HEK293 (cell line): ENCODE measurements around the gene GLI1.
"Not testable (repeated sequence)": the region's sequence is repeated elsewhere in the genome, so short reads cannot be mapped to it uniquely, and the experiment has no call there.

Source experiments
- CTCF ChIA-PET: fragments of 350-600 bp; formaldehyde crosslinking; extraction: SDS; loops from one replicate; lab custom pipeline; 2021; ENCODE audit warnings: antibody characterized with exemption; lab: Yijun Ruan, JAX
- POLR2A ChIA-PET: fragments of 300-600 bp; formaldehyde crosslinking; extraction: SDS; loops from one replicate; lab custom pipeline; 2020; ENCODE audit warnings: antibody characterized with exemption, inconsistent platforms; lab: Yijun Ruan, JAX
- H3K27ac ChIP-seq: fragments of 200-500 bp; sonication (Bioruptor generic); 2 replicates; pipeline ENCODE4 v1.5.1; 2014; ENCODE audit warnings: low read depth, low read length, control low read depth, inconsistent platforms; ENCODE audit errors: extremely low read depth
- H3K36me3 ChIP-seq, 2 experiments: fragments of 200-500 bp in 1 of 2; sonication (Bioruptor generic) in 1 of 2; 1 replicate in 1 of 2; 2 replicates in 1 of 2; pipeline ENCODE4 v1.5.1; 2014 to 2017; ENCODE audit warnings: inconsistent platforms in 2 of 2, low read length in 2 of 2; ENCODE audit not compliant: control insufficient read depth in 2 of 2, insufficient read depth in 1 of 2
- H3K4me1 ChIP-seq: fragments of 200-500 bp; sonication (Bioruptor generic); 2 replicates; pipeline ENCODE4 v1.5.1; 2014; ENCODE audit warnings: mild to moderate bottlenecking, low read length, inconsistent platforms; ENCODE audit not compliant: control insufficient read depth, insufficient read depth
- H3K4me3 ChIP-seq: 2 replicates; pipeline ENCODE4 v1.5.1; 2011; ENCODE audit warnings: low read depth, mild to moderate bottlenecking, control low read depth, low read length, moderate library complexity
- H3K9me3 ChIP-seq: fragments of 200-500 bp; sonication (Bioruptor generic); 2 replicates; pipeline ENCODE4 v1.5.1; 2014; ENCODE audit warnings: low read depth, low read length, inconsistent platforms; ENCODE audit not compliant: control insufficient read depth, insufficient read depth
- FEZF1 ChIP-seq: fragments of 450-650 bp; formaldehyde crosslinking; IDR thresholded peaks from 2 replicates; pipeline ENCODE4 v1.5.1; 2016; ENCODE audit warnings: missing biosample characterization, missing genetic modification characterization
- KLF1 ChIP-seq: fragments of 450-650 bp; formaldehyde crosslinking; IDR thresholded peaks from 2 replicates; pipeline ENCODE4 v1.5.1; 2016; ENCODE audit warnings: missing biosample characterization, missing genetic modification characterization
- KLF8 ChIP-seq: fragments of 450-650 bp; formaldehyde crosslinking; IDR thresholded peaks from 2 replicates; pipeline ENCODE4 v1.5.1; 2016; ENCODE audit warnings: missing biosample characterization, missing genetic modification characterization
- PRDM1 ChIP-seq: fragments of 450-650 bp; formaldehyde crosslinking; IDR thresholded peaks from 2 replicates; pipeline ENCODE4; 2016; ENCODE audit warnings: missing biosample characterization, missing genetic modification characterization
- ZNF121 ChIP-seq: fragments of 450-650 bp; formaldehyde crosslinking; IDR thresholded peaks from 2 replicates; pipeline ENCODE4 v1.5.1; 2016; ENCODE audit warnings: missing biosample characterization, missing genetic modification characterization
- ZNF132 ChIP-seq: fragments of 450-650 bp; formaldehyde crosslinking; IDR thresholded peaks from 2 replicates; pipeline ENCODE4 v1.5.1; 2017; ENCODE audit warnings: missing biosample characterization, missing genetic modification characterization, borderline replicate concordance
- ZNF184 ChIP-seq: fragments of 450-650 bp; IDR thresholded peaks from 2 replicates; pipeline ENCODE4 v1.5.1; 2018; ENCODE audit warnings: missing biosample characterization, mild to moderate bottlenecking, missing genetic modification characterization
- ZNF2 ChIP-seq: fragments of 450-650 bp; formaldehyde crosslinking; IDR thresholded peaks from 2 replicates; pipeline ENCODE4 v1.5.1; 2016; ENCODE audit warnings: missing biosample characterization, missing genetic modification characterization
- ZNF350 ChIP-seq: fragments of 450-650 bp; formaldehyde crosslinking; IDR thresholded peaks from 2 replicates; pipeline ENCODE4 v1.5.0; 2017; ENCODE audit warnings: missing biosample characterization, mild to moderate bottlenecking, missing genetic modification characterization
- ZNF416 ChIP-seq: fragments of 450-650 bp; formaldehyde crosslinking; IDR thresholded peaks from 2 replicates; pipeline ENCODE4 v1.5.1; 2016; ENCODE audit warnings: missing biosample characterization, missing genetic modification characterization
- ZNF548 ChIP-seq: fragments of 450-650 bp; formaldehyde crosslinking; IDR thresholded peaks from 2 replicates; pipeline ENCODE4 v1.5.1; 2016; ENCODE audit warnings: missing biosample characterization, missing genetic modification characterization
- ZNF624 ChIP-seq: fragments of 450-650 bp; formaldehyde crosslinking; IDR thresholded peaks from 2 replicates; pipeline ENCODE4 v1.5.1; 2017; ENCODE audit warnings: missing biosample characterization, missing genetic modification characterization
- ZNF639 ChIP-seq: fragments of 450-650 bp; formaldehyde crosslinking; IDR thresholded peaks from 2 replicates; pipeline ENCODE4 v1.5.1; 2016; ENCODE audit warnings: missing biosample characterization, missing genetic modification characterization
- ZNF660 ChIP-seq: fragments of 450-650 bp; IDR thresholded peaks from 2 replicates; pipeline ENCODE4 v1.5.1; 2018; ENCODE audit warnings: missing biosample characterization, mild to moderate bottlenecking, missing genetic modification characterization
- TF ChIP-seq, protein P1 (sequence below): fragments of 450-650 bp; formaldehyde crosslinking; IDR thresholded peaks from 2 replicates; pipeline ENCODE4 v1.5.1; 2017; ENCODE audit warnings: missing biosample characterization, missing genetic modification characterization
- TF ChIP-seq, protein P2 (sequence below): fragments of 450-650 bp; formaldehyde crosslinking; IDR thresholded peaks from 2 replicates; pipeline ENCODE4 v1.5.1; 2016; ENCODE audit warnings: missing biosample characterization, missing genetic modification characterization, borderline replicate concordance

The GLI1 gene

GRCh38 chr12:57489157-57489641 lies 29.6 kb downstream of the GLI1 start (continued):
- TF ChIP-seq ZNF548: no peak

DNA sequence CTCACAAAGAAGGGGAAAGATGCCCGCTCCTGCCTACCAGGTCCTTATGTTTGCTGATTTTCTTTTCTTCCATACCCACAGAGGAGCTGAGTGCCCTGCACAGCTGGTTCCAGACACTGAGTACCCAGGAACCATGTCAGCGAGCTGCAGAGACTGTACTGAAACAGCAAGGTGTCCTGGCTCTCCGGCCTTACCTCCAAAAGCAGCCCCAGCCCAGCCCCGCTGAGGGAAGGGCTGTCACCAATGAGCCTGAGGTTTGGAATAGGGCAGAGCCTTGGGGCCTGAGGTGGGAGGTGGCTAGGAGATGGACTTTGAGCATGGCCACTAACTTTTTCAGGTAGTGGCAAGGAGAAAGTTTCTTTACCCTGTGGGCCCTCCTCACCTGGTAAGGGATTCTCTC lies 30.5 kb downstream of the GLI1 start:
- H3K4me3 ChIP-seq: no peak overlapping the region
- no peaks in the 10 kb centered on the region for H3K9me3 ChIP-seq
- no peaks in the 10 kb centered on the region for H3K4me1 ChIP-seq
- no peak overlapping the region for H3K27ac ChIP-seq
- TF ChIP-seq, protein P1, sequence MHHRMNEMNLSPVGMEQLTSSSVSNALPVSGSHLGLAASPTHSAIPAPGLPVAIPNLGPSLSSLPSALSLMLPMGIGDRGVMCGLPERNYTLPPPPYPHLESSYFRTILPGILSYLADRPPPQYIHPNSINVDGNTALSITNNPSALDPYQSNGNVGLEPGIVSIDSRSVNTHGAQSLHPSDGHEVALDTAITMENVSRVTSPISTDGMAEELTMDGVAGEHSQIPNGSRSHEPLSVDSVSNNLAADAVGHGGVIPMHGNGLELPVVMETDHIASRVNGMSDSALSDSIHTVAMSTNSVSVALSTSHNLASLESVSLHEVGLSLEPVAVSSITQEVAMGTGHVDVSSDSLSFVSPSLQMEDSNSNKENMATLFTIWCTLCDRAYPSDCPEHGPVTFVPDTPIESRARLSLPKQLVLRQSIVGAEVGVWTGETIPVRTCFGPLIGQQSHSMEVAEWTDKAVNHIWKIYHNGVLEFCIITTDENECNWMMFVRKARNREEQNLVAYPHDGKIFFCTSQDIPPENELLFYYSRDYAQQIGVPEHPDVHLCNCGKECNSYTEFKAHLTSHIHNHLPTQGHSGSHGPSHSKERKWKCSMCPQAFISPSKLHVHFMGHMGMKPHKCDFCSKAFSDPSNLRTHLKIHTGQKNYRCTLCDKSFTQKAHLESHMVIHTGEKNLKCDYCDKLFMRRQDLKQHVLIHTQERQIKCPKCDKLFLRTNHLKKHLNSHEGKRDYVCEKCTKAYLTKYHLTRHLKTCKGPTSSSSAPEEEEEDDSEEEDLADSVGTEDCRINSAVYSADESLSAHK: no peak
- no peak for TF ChIP-seq ZNF121 (tag by site-specific recombination)
- TF ChIP-seq ZNF639: no peak
- TF ChIP-seq ZNF2 (tag by site-specific recombination): no peak
- no peak for TF ChIP-seq ZNF184 (tag by site-specific recombination)
- TF ChIP-seq ZNF624 (tag by site-specific recombination): no peak
- POLR2A ChIA-PET: interaction anchor here (1.1 kb wide), 1 partner anchor 31 kb away, joined by 4 read pairs; no protein-coding TSS in a partner anchor
- H3K36me3 ChIP-seq: peaks cover 29 to 43% of the 10 kb centered on the region in 2 experiments
- CTCF ChIA-PET: interaction anchor here (1.0 kb wide), 1 partner anchor 31 kb away, joined by 4 read pairs; no protein-coding TSS in a partner anchor

DNA sequence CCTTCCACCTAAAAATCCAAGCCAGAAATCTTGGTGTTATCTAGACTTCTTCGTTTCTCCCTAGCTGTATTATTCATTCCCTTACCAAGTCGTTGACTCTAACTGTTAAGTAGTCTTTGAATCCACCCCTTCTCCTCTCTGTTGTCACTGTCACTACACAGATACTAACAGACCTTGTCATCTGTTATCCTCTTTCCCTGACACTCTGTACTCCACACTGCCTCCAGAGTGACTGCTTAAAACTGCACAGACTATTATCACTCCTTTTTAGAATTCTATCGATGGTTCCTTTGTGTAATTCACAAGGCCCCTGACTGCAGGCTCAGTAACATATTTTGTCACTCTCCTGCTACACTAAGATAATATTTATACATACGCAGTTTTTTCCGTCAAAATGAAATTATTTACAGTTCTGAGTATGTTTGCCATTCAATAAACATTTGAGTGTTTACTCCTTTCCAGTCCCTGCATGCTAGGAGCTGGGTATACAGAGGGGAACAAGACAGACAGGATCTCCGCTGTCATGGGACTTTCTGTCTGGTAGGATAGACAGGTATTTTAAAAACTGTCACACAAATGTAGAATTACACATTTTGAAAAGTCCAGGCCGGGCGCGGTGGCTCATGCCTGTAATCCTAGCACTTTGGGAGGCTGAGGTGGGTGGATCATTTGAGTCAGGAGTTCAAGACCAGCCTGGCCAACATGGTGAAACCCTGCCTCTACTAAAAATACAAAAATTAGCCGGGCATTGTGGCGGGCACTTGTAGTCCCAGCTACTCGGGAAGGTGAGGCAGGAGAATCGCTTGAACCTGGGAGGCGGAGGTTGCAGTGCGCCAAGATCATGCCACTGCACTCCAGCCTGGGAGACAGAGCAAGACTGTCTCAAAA lies 32.1 kb downstream of the GLI1 start:
- H3K36me3 ChIP-seq: peaks cover 36 to 52% of the 10 kb centered on the region in 2 experiments
- ChIA-PET POLR2A (interaction anchor here (0.7 to 1.1 kb wide), 2 partner anchors 33 to 128 kb away, joined by 4 read pairs; no protein-coding TSS in a partner anchor), CTCF (interaction anchor here (0.6 to 1.4 kb wide), 4 partner anchors 22 to 93 kb away, joined by 3 to 4 read pairs (median 4); partner anchors contain the start of gene GLI1)
- H3K4me3 ChIP-seq: no peak overlapping the region
- no peaks in the 10 kb centered on the region for H3K9me3 ChIP-seq
- H3K4me1 ChIP-seq: no peaks in the 10 kb centered on the region
- TF ChIP-seq FEZF1 (tag by site-specific recombination): no peak
- TF ChIP-seq KLF8 (tag by site-specific recombination): no peak
- peak; percentile 62 for TF ChIP-seq PRDM1 (tag by site-specific recombination)
- no peak for TF ChIP-seq ZNF132 (tag by site-specific recombination)
- TF ChIP-seq, protein P2, sequence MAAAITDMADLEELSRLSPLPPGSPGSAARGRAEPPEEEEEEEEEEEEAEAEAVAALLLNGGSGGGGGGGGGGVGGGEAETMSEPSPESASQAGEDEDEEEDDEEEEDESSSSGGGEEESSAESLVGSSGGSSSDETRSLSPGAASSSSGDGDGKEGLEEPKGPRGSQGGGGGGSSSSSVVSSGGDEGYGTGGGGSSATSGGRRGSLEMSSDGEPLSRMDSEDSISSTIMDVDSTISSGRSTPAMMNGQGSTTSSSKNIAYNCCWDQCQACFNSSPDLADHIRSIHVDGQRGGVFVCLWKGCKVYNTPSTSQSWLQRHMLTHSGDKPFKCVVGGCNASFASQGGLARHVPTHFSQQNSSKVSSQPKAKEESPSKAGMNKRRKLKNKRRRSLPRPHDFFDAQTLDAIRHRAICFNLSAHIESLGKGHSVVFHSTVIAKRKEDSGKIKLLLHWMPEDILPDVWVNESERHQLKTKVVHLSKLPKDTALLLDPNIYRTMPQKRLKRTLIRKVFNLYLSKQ (tag by site-specific recombination): no peak
- no peak for TF ChIP-seq KLF1
- TF ChIP-seq ZNF416: no peak
- no peak for TF ChIP-seq ZNF350 (tag by site-specific recombination)
- TF ChIP-seq ZNF660: no peak
- H3K27ac ChIP-seq: no peak overlapping the region

DNA sequence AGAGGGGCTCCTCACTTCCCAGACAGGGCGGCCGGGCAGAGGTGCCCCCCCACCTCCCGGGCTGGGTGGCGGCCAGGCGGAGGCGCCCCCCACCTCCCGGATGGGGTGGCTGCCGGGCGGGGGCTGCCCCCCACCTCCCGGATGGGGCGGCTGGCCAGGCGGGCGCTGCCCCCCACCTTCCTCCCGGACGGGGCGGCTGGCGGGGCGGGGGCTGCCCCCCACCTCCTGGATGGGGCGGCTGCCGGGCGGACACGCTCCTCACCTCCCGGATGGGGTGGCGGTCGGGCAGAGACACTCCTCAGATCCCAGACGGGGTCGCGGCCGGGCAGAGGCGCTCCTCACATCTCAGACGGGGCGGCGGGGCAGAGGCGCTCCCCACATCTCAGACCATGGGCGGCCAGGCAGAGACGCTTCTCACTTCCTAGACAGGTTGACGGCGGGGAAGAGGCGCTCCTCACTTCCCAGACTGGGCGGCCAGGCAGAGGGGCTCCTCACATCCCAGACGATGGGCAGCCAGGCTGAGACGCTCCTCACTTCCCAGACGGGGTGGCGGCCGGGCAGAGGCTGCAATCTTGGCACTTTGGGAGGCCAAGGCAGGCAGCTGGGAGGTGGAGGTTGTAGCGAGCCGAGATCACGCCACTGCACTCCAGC lies 35.6 kb downstream of the GLI1 start:
- H3K27ac ChIP-seq, H3K9me3 ChIP-seq, H3K4me3 ChIP-seq, H3K4me1 ChIP-seq, CTCF ChIA-PET, POLR2A ChIA-PET: not testable (repeated sequence)
- peaks cover 58 to 69% of the 10 kb centered on the region in 2 experiments for H3K36me3 ChIP-seq
